GM23248 (cell line): Measurements from ENCODE around the gene PRKCA.

Experiments used
- EZH2 ChIP-seq: fragments of 200-600 bp; sonication (generic); IDR thresholded peaks from 2 replicates; pipeline ENCODE4 v1.6.1; 2018; ENCODE audit warnings: antibody characterized with exemption, mild to moderate bottlenecking; ENCODE audit not compliant: insufficient read depth, poor library complexity, severe bottlenecking
- EZH2phosphoT487 ChIP-seq: fragments of 200-600 bp; sonication (generic); IDR thresholded peaks from 2 replicates; pipeline ENCODE4 v1.6.1; 2018; ENCODE audit warnings: antibody characterized with exemption, moderate library complexity, mild to moderate bottlenecking, low read depth; ENCODE audit not compliant: insufficient read depth

GRCh38 chr17:66330646-66331037 is 28.2 kb downstream of the PRKCA start:
- TF ChIP-seq EZH2, result no peak
- TF ChIP-seq EZH2phosphoT487, result no peak
